Activated CD4-positive, CD25-positive, alpha-beta regulatory T cell treated with anti-CD3 and anti-CD28 coated beads, Interleukin-2, amount 50 U/mL, for 24 hours (primary cell): ENCODE data around the gene CNTNAP2.
"Not testable (repeated sequence)": the region's sequence is repeated elsewhere in the genome, so short reads cannot be mapped to it uniquely, and the experiment has no call there.

ENCODE experiments used
- ATAC-seq, 2 donors: fragments of 150-1000 bp; cut with Tn5 transposase; one replicate each; pipeline ENCODE4 v1.10.0; 2021; ENCODE audit warnings: mild to moderate bottlenecking in 1 of 2, moderate library complexity in 1 of 2

CNTNAP2 gene

GRCh38 chr7:146905746-146906145 is 789.1 kb downstream of the CNTNAP2 start:
- ATAC-seq, result not testable (repeated sequence)

- ATAC-seq, result no peak
These were observed 806.2 kb downstream of the CNTNAP2 start for GRCh38 chr7:146922782-146923181.

- no peak for ATAC-seq
These were observed 810.2 kb downstream of the CNTNAP2 start for GRCh38 chr7:146926841-146927240.

- ATAC-seq, result no peak
These were observed 821.2 kb downstream of the CNTNAP2 start for GRCh38 chr7:146937836-146938235.

GRCh38 chr7:146943483-146943882 is 826.9 kb downstream of the CNTNAP2 start:
- no peak for ATAC-seq

- no peak for ATAC-seq
These were observed 832.1 kb downstream of the CNTNAP2 start for GRCh38 chr7:146948703-146949102.

GRCh38 chr7:146956321-146956720 is 839.7 kb downstream of the CNTNAP2 start:
- ATAC-seq, result no peak

- ATAC-seq, result no peak
These were observed 840.3 kb downstream of the CNTNAP2 start for GRCh38 chr7:146956853-146957252.

- no peak for ATAC-seq
These were observed 844.3 kb downstream of the CNTNAP2 start for GRCh38 chr7:146960773-146961391.

- ATAC-seq, result no peak
These were observed 845.0 kb downstream of the CNTNAP2 start for GRCh38 chr7:146961617-146962016.

GRCh38 chr7:146966274-146966673 is 849.7 kb downstream of the CNTNAP2 start:
- no peak for ATAC-seq

- no peak for ATAC-seq
These were observed 865.9 kb downstream of the CNTNAP2 start for GRCh38 chr7:146982482-146982881.

GRCh38 chr7:146991596-146991995 is 875.0 kb downstream of the CNTNAP2 start:
- no peak for ATAC-seq

GRCh38 chr7:146993764-146994163 is 877.2 kb downstream of the CNTNAP2 start:
- ATAC-seq, result no peak

- ATAC-seq, result no peak
These were observed 891.9 kb downstream of the CNTNAP2 start for GRCh38 chr7:147008530-147008929.

- no peak for ATAC-seq
These were observed 896.1 kb downstream of the CNTNAP2 start for GRCh38 chr7:147012666-147013065.

- ATAC-seq, result no peak
These were observed 897.2 kb downstream of the CNTNAP2 start for GRCh38 chr7:147013825-147014224.

GRCh38 chr7:147014286-147014955 is 897.8 kb downstream of the CNTNAP2 start:
- ATAC-seq, result no peak

GRCh38 chr7:147015999-147016398 is 899.4 kb downstream of the CNTNAP2 start:
- ATAC-seq, result no peak

- no peak for ATAC-seq
These were observed 905.5 kb downstream of the CNTNAP2 start for GRCh38 chr7:147022056-147022455.

GRCh38 chr7:147023440-147023839 is 906.8 kb downstream of the CNTNAP2 start:
- ATAC-seq, result no peak

- no peak for ATAC-seq
These were observed 913.4 kb downstream of the CNTNAP2 start for GRCh38 chr7:147029953-147030352.

- no peak for ATAC-seq
These were observed 917.0 kb downstream of the CNTNAP2 start for GRCh38 chr7:147033641-147034040.

- no peak for ATAC-seq
These were observed 924.8 kb downstream of the CNTNAP2 start for GRCh38 chr7:147041438-147041837.

GRCh38 chr7:147044941-147045340 is 928.3 kb downstream of the CNTNAP2 start:
- ATAC-seq, result no peak
